K562 (cell line): ENCODE measurements around the gene FAM174C. TPM values are rescaled to one million over a fixed set of nuclear protein-coding genes. Genes with fewer than 3 reads are reported as not detected.

ENCODE experiments used
- ATAC-seq: fragments of 200-7000 bp; cut with Tn5 transposase; 3 replicates; pipeline ENCODE4 v1.9.1; 2020; ENCODE audit warnings: moderate library complexity
- BruUV-seq: library from RNA; stranded (reverse); fragments of 400-500 nt; replicated peaks from 2 replicates; lab custom pipeline; 2021; lab: Mats Ljungman, UMichigan
- CTCF ChIA-PET: fragments of 300-600 bp; formaldehyde crosslinking; extraction: SDS; loops from one replicate; lab custom pipeline; 2021; ENCODE audit warnings: low intra/inter-chr PET ratio; lab: Yijun Ruan, JAX
- POLR2A ChIA-PET: fragments of 300-600, 350-650 bp; sonication (Branson Sonifier 250); formaldehyde crosslinking; extraction: SDS; loops from one replicate; lab custom pipeline; 2021; ENCODE audit warnings: antibody characterized with exemption, inconsistent platforms; lab: Yijun Ruan, JAX
- DNase-seq, 4 experiments: peaks; one replicate each; pipeline versions ENCODE4 v3.0.0 to v3.0.0-alpha.2; 2011 to 2018; ENCODE audit warnings: low spot score in 3 of 4, mixed read lengths in 3 of 4; ENCODE audit errors: extremely low read depth in 1 of 4
- FAIRE-seq: peaks from 2 replicates; lab custom pipeline; 2011; peaks lifted over from hg19 to GRCh38; lab: Jason Lieb, UNC
- H2AFZ ChIP-seq: 2 replicates; pipeline ENCODE4 v1.6.0; 2011; ENCODE audit warnings: low read depth, low read length, control low read depth, inconsistent platforms
- H3K27ac ChIP-seq: fragments of 200-600 bp; 3 replicates; pipeline ENCODE4 v1.8.0; 2011; ENCODE audit warnings: low read depth, mild to moderate bottlenecking, control low read depth, inconsistent platforms, low read length, moderate library complexity, mixed read lengths; ENCODE audit errors: extremely low read depth
- H3K27me3 ChIP-seq, 2 experiments: fragments of 300-600 bp in 1 of 2; 2 replicates in 1 of 2; 3 replicates in 1 of 2; pipeline versions ENCODE4 v1.6.0 to v1.8.0; 2011; ENCODE audit warnings: inconsistent platforms in 2 of 2, low read length in 2 of 2, mild to moderate bottlenecking in 1 of 2, mixed read lengths in 1 of 2, moderate library complexity in 1 of 2; ENCODE audit not compliant: control insufficient read depth in 2 of 2, insufficient read depth in 2 of 2
- H3K36me3 ChIP-seq: fragments of 300-600 bp; 3 replicates; pipeline ENCODE4 v1.8.0; 2011; ENCODE audit warnings: mild to moderate bottlenecking, low read length, inconsistent platforms; ENCODE audit not compliant: control insufficient read depth, insufficient read depth
- H3K4me1 ChIP-seq, 2 experiments: fragments of 200-600 bp in 1 of 2; replicated peaks in 1 of 2; 2 replicates in 1 of 2; 3 replicates in 1 of 2; pipeline versions ENCODE4 v1.5.1 to v1.8.0; 2011; ENCODE audit warnings: inconsistent platforms in 2 of 2, low read length in 2 of 2, mild to moderate bottlenecking in 1 of 2, mixed read lengths in 1 of 2, moderate library complexity in 1 of 2; ENCODE audit not compliant: control insufficient read depth in 2 of 2, insufficient read depth in 2 of 2
- H3K4me2 ChIP-seq: 2 replicates; pipeline ENCODE4 v1.6.1; 2011; ENCODE audit warnings: low read length, control low read depth, inconsistent platforms, mixed read lengths; ENCODE audit not compliant: insufficient read depth
- H3K4me3 ChIP-seq: fragments of 200-600 bp; sonication (generic), shearing (Covaris generic); 2 replicates; pipeline ENCODE4 v1.5.1; 2016; ENCODE audit warnings: control low read depth, inconsistent platforms
- H3K79me2 ChIP-seq: fragments of 200-600 bp; 3 replicates; pipeline ENCODE4 v1.8.0; 2011; ENCODE audit warnings: low read length, inconsistent platforms; ENCODE audit not compliant: control insufficient read depth, insufficient read depth
- H3K9ac ChIP-seq, 2 experiments: 2 replicates each; pipeline versions ENCODE4 v1.6.0 to v1.6.1; 2011; ENCODE audit warnings: low read depth in 2 of 2, low read length in 2 of 2, control low read depth in 1 of 2, inconsistent platforms in 1 of 2, mild to moderate bottlenecking in 1 of 2, mixed read lengths in 1 of 2; ENCODE audit not compliant: insufficient read depth in 1 of 2
- H3K9me1 ChIP-seq: one replicate; pipeline ENCODE4 v1.6.0; 2011; ENCODE audit warnings: inconsistent platforms, mild to moderate bottlenecking, low read length, moderate library complexity; ENCODE audit not compliant: control insufficient read depth, insufficient read depth
- H3K9me3 ChIP-seq: replicated peaks from 2 replicates; pipeline ENCODE4 v1.5.1; 2011; ENCODE audit warnings: low read depth, low read length, inconsistent platforms; ENCODE audit not compliant: control insufficient read depth, insufficient read depth
- H4K20me1 ChIP-seq: replicated peaks from 2 replicates; pipeline ENCODE4 v1.6.1; 2011; ENCODE audit warnings: low read length, inconsistent platforms, mixed read lengths; ENCODE audit not compliant: control insufficient read depth, insufficient read depth
- MED1 ChIP-seq: sonication (generic); formaldehyde crosslinking; IDR thresholded peaks from 2 replicates; pipeline ENCODE4 v1.8.1; 2023; ENCODE audit warnings: missing genetic modification reagents, borderline replicate concordance
- RBM14 ChIP-seq: fragments of 200-400 bp; formaldehyde crosslinking; IDR thresholded peaks from 2 replicates; pipeline ENCODE4 v1.6.1; 2018; ENCODE audit warnings: low read depth, mild to moderate bottlenecking, low read length, moderate library complexity, borderline replicate concordance; ENCODE audit not compliant: insufficient read depth
- ZBTB1 ChIP-seq: sonication (generic); formaldehyde crosslinking; IDR thresholded peaks from 2 replicates; pipeline ENCODE4 v1.8.1; 2023; ENCODE audit warnings: missing genetic modification reagents, low read depth, mild to moderate bottlenecking, borderline replicate concordance
- ZNF583 ChIP-seq: fragments of 250-450 bp; sonication (Bioruptor Pico); IDR thresholded peaks from 2 replicates; pipeline ENCODE4 v1.4.0; 2020
- WGBS: fragments of 100-300 bp; shearing (Covaris generic); methylation state at CpG from one replicate; pipeline ENCODE4 v1.1.6; 2016; ENCODE audit warnings: low coverage, mixed read lengths; ENCODE audit not compliant: insufficient coverage; ENCODE audit errors: missing lambda C conversion rate; 5-methylcytosine and 5-hydroxymethylcytosine counted together
- in situ Hi-C: fragments of 300-500 bp; cut with MboI; formaldehyde crosslinking; loops from 4 replicates; pipeline ENCODE4 v1.15.0; 2018; ENCODE audit warnings: inconsistent platforms, mixed read lengths
- intact Hi-C: fragments of 100-400 bp; cut with micrococcal nuclease; formaldehyde crosslinking; loops from 2 replicates; pipeline ENCODE4 v1.14.2; 2022
- polyA plus RNA-seq, 8 experiments: library from polyadenylated mRNA; depleted of rRNA in 4 of 8; stranded (reverse) in 5 of 8; unstranded in 3 of 8; fragments of >200 nt; fragmentation: Nextera tagmentation in 2 of 8; fragmentation: Illumina TruSeq in 1 of 8; extraction: Ambion mirVana in 2 of 8; extraction: Trizol in 1 of 8; gene quantifications; 2 replicates each; pipeline versions ENCODE4 v1.2.1 to v1.2.3, GENCODE V29; 2011 to 2014; ENCODE audit warnings: inconsistent platforms in 1 of 8, missing spikeins in 1 of 8
- total RNA-seq, 7 experiments: library from RNA; depleted of rRNA in 6 of 7; stranded (reverse); fragments of >200 nt in 6 of 7; fragmentation: Illumina TruSeq in 2 of 7; extraction: Trizol in 2 of 7; gene quantifications; 2 replicates each; pipeline versions ENCODE4 v1.2.1 to v1.2.3, GENCODE V29; 2011 to 2021; ENCODE audit warnings: low replicate concordance in 1 of 7
- TF ChIP-seq, protein P1 (sequence below), 3 experiments: IDR thresholded peaks in 2 of 3; conservative IDR thresholded peaks in 1 of 3; 2 replicates each; pipeline ENCODE4 v1.5.1; 2011 to 2012; ENCODE audit warnings: low read length in 3 of 3, mild to moderate bottlenecking in 3 of 3, control low read depth in 2 of 3, improper control_type of control experiment in 1 of 3, inconsistent platforms in 1 of 3, low read depth in 1 of 3, mixed read lengths in 1 of 3, moderate library complexity in 1 of 3; ENCODE audit not compliant: insufficient read depth in 2 of 3

FAM174C gene
- total and polyA plus RNA-seq, 9 of the 15 experiments (the other 6 are each of a cell fraction or from before 2014, with no cell fraction given): 0.66 to 89.6 (median 20.3) TPM

DNA sequence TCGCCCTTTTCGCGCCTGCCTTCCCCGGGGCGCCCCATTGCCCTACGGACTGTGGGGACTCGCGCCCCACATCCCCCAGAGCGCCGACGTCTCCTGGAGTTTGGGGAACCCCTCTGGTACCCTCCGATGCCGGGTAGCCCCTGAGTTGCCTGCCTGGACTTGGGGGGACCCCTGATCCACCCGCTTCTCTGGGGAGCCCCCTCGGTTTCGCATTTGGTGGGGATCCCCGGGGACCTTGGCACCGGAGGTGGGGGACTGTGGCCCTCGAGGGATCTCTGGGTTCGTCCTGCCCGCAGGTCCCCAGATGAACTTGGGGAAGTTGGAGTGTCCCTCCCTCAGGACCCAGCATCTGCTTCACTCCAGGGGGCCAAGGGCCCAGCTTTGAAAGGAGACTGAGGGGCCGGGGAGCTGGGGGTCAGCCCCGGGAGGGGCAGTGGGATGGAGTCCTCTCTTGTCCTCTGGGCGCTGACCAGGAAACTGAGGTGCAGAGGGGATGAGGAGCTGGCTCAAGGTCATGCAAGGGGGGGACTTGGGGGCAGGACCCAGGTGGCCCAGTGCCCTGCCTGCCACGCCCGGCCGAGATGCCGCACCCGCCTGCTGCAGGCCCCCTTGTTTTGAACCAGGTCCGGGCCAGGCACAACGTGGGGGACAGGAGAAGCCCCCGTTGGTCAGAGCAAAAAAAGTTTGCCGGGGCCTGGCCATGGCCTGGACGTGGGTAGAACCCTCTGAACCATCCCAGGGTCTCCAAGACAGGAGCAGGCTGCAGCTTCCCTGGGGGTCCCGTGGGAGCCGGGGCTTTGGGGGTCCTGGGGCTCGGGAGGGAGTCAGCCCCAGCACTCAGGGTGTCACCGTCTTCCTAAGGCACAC, 11.4 kb downstream of the FAM174C start:
- Histone ChIP-seq H3K4me3 (no peak overlapping the region), H3K9me1 (no peaks in the 10 kb centered on the region), H3K9ac (peak overlapping the region in 1 of 2 experiments; percentile 17; a peak in 1 of 4 replicates), H3K27me3 (peaks cover 33 to 63% of the 10 kb centered on the region in 2 experiments; a peak in 4 of 5 replicates), H3K9me3 (no peaks in the 10 kb centered on the region), H3K79me2 (no peaks in the 10 kb centered on the region), H3K4me2 (no peak overlapping the region), H3K27ac (no peak overlapping the region), H2AFZ (no peak overlapping the region), H3K4me1 (peaks cover 0 to 86% of the 10 kb centered on the region in 2 experiments; a peak in 2 of 5 replicates), H4K20me1 (peaks cover 14% of the 10 kb centered on the region), H3K36me3 (no peaks in the 10 kb centered on the region)
- intact Hi-C loops: no loop called here
- no peak for FAIRE-seq
- BruUV-seq: no TSS peak
- in situ Hi-C loops: no loop called here
- TF ChIP-seq, protein P1, sequence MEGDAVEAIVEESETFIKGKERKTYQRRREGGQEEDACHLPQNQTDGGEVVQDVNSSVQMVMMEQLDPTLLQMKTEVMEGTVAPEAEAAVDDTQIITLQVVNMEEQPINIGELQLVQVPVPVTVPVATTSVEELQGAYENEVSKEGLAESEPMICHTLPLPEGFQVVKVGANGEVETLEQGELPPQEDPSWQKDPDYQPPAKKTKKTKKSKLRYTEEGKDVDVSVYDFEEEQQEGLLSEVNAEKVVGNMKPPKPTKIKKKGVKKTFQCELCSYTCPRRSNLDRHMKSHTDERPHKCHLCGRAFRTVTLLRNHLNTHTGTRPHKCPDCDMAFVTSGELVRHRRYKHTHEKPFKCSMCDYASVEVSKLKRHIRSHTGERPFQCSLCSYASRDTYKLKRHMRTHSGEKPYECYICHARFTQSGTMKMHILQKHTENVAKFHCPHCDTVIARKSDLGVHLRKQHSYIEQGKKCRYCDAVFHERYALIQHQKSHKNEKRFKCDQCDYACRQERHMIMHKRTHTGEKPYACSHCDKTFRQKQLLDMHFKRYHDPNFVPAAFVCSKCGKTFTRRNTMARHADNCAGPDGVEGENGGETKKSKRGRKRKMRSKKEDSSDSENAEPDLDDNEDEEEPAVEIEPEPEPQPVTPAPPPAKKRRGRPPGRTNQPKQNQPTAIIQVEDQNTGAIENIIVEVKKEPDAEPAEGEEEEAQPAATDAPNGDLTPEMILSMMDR (IDR thresholded peaks at IDR 0.05 in 2 of 3, conservative IDR thresholded peaks at IDR 0.05 in 1 of 3; ENCODE audit: insufficient read depth in 2 of 3, low read depth in 1 of 3, low read length in 3 of 3): no peak
- TF ChIP-seq ZNF583 (CRISPR knock-in tag) (no peak), ZBTB1 (CRISPR knock-in tag) (no peak), MED1 (CRISPR knock-in tag) (no peak), RBM14 (no peak)
- WGBS: 17% methylated on average over 28 of the region's 38 CpGs
- CTCF ChIA-PET: no interaction called here
- POLR2A ChIA-PET: interaction anchor here (0.5 to 0.7 kb wide), 3 partner anchors 15 to 29 kb away, joined by 3 read pairs; partner anchors contain the start of gene CIRBP
- no peak for DNase-seq
- no peak for ATAC-seq
